ENCODE measurements around the gene SLC37A4. TPM values are rescaled to one million over a fixed set of nuclear protein-coding genes. Genes with fewer than 3 reads are reported as not detected.
"Not testable (repeated sequence)": the region's sequence is repeated elsewhere in the genome, so short reads cannot be mapped to it uniquely, and the experiment has no call there.

Gene SLC37A4
- 9.9 and 15.5 TPM in 2 replicates for total RNA-seq (2014; rRNA removed; shearing (Covaris generic))

DNA sequence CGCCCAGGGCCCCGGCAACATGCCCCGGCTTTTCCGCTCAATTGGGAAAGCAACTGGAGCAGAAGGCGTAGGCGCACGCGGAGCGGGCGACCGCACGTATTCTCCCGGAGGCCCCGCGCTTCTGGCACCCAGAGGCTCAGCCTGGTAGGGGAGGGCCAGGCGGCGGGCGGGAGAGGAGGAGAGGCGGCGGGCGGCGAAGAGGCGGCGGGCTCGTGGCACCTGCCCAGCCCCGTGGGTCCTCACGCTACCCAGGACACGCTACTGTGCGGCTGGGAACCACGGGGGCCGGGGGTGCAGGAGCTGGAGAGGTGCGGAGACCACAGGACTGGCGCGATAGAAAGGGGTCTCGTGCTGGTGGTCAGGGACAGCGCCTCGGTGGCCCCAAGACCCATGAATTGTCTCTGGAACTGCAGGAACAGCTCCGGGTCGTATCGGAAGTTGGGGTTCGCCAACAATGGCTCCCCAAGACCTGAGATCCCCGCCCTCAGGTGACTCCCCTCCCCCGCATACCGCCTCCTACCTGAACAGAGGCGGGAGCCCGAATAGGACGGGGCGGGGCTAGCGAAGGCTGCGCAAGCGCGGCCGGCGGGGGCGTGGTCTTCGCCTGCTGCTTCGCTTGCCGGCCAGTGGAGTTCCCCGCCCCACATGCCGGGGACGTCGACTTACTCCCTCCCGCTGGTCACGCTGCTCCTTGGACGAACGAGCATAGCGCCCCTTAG lies at the start of gene SLC37A4:
Gene SLC37A4, minus strand, starts transcription at position 549 of the 719 bp plus-strand sequence.
- peak; percentile 98 for DNase-seq (ENCODE audit: low spot score)

DNA sequence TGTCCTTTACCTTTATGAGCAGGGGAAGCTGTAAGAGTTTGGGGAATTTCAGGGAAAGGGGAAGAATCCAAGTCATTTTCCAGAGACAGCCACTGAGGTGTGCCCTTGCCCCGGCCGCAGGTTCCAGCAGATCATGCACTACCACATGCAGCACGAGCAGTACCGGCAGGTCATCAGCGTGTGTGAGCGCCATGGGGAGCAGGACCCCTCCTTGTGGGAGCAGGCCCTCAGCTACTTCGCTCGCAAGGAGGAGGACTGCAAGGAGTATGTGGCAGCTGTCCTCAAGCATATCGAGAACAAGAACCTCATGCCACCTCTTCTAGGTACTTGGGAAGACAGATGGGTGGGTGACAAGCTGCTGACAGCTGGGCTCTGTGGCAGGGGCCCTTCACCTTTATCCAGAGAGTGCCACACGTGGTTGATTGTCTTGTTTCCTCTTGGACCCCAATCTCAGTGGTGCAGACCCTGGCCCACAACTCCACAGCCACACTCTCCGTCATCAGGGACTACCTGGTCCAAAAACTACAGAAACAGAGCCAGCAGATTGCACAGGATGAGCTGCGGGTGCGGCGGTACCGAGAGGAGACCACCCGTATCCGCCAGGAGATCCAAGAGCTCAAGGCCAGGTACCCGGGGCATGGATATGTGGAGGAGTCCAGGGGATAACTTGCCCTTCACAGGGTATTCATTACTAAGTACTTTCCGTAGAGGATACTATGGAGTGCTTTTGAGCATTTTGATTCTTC lies 48.2 kb upstream of the SLC37A4 start:
- in situ Hi-C loops (cut with HindIII; ENCODE audit: low sequenced_read_pairs): no loop called here
- DNase-seq (ENCODE audit: low spot score): no peak

More for the DNA sequence above, at the start of gene SLC37A4:
- in situ Hi-C loops (cut with HindIII; ENCODE audit: low sequenced_read_pairs): no loop called here

- in situ Hi-C loops (cut with HindIII; ENCODE audit: low sequenced_read_pairs): no loop called here
- no peak for DNase-seq (ENCODE audit: low spot score)
These were observed 47.2 kb upstream of the SLC37A4 start for GRCh38 chr11:119077839-119078238.

DNA sequence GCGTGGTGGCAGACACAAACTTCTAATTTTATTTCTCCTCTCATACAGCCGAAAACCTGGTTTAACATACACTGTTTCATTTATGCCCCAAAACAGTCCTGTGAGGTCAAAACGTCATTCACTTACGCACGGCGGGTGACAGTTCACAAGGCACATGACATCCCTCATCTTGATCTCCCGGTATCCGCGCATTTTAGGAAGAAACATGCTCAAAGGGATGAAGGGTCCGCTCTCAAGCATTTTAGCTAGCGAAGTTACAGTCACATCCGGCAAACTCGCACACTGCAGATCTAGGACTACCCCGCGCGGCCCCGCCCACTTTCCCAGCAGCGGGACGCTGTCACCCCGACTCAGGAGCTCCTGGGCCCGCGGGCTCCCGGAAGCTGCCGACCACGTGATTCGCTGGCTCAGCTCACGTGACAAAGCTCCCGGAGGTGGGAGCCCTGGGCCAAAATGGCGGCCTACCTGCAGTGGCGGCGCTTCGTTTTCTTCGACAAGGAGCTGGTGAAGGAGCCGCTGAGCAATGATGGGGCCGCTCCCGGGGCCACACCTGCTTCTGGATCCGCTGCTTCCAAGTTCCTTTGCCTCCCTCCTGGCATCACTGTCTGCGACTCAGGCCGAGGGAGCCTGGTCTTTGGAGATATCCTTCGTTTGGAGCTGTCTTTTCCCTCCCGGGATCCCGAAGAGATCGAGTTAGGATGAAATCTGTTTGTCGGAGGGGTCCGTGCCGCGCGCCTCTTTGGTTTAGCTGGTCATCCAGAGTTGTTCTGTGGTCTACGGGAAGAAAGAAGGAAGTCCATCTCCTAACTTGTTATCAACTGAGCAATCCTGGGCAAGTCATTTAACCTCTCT lies 36.9 kb upstream of the SLC37A4 start, which contains the start of gene VPS11:
Gene VPS11, plus strand, starts transcription at position 448 of the 852 bp plus-strand sequence. Its CDS starts 6 bp downstream, at position 454.
- in situ Hi-C loops (cut with HindIII; ENCODE audit: low sequenced_read_pairs): no loop called here
- DNase-seq (ENCODE audit: low spot score): peak; percentile 95

DNA sequence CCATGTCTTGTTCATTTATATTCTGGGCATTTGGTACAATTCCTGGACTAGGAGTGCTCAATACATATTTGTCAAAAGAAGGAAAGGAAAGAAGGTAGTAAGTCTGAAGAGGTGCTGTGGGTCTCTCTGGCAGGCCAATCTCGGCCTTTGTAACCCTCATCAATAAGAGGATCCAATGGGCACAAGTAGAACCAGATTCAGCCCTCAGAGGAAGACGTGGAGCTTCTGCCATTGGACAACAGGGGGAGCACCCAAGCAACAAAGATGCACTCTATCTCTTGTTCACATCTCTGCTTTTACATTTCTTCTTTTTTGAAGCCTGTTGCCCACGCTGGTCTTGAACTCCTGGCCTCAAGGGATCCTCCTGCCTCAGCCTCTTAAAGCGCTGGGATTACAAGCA lies 34.7 kb upstream of the SLC37A4 start:
- peak; percentile 26 for DNase-seq (ENCODE audit: low spot score)
- in situ Hi-C loops (cut with HindIII; ENCODE audit: low sequenced_read_pairs): no loop called here

GRCh38 chr11:119062779-119063178 lies 32.1 kb upstream of the SLC37A4 start:
- in situ Hi-C loops (cut with HindIII; ENCODE audit: low sequenced_read_pairs): no loop called here
- DNase-seq (ENCODE audit: low spot score): no peak

DNA sequence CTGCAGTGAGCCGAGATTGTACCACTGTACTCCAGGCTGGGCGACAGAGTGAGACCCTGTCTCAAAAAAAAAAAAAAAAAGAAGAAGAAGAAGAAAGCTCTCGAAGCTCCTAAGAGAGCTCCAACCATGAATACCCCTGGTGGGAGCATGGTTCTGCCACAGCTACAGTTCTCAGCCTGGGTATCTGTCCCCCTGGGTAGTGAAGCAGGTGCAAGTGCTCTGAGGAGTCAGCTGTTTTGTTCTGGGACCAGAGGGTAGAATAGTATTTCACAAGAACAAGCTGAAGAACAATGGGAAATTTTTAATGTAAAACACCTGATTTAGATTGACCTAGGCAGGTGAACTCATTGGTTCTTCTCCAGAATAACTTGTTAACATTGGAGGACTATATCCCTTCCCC lies 30.6 kb upstream of the SLC37A4 start:
- DNase-seq (ENCODE audit: low spot score): no peak
- in situ Hi-C loops (cut with HindIII; ENCODE audit: low sequenced_read_pairs): no loop called here

- in situ Hi-C loops (cut with HindIII; ENCODE audit: low sequenced_read_pairs); DNase-seq (ENCODE audit: low spot score): not testable (repeated sequence)
These were observed 28.5 kb upstream of the SLC37A4 start for GRCh38 chr11:119059128-119059527.

GRCh38 chr11:119057000-119057769 lies 26.5 kb upstream of the SLC37A4 start, which contains the start of gene HYOU1:
TSS of gene HYOU1 (minus strand) at chr11:119057205. CDS start at chr11:119056160, 1,045 bp downstream.
- in situ Hi-C loops (cut with HindIII; ENCODE audit: low sequenced_read_pairs): no loop called here

DNA sequence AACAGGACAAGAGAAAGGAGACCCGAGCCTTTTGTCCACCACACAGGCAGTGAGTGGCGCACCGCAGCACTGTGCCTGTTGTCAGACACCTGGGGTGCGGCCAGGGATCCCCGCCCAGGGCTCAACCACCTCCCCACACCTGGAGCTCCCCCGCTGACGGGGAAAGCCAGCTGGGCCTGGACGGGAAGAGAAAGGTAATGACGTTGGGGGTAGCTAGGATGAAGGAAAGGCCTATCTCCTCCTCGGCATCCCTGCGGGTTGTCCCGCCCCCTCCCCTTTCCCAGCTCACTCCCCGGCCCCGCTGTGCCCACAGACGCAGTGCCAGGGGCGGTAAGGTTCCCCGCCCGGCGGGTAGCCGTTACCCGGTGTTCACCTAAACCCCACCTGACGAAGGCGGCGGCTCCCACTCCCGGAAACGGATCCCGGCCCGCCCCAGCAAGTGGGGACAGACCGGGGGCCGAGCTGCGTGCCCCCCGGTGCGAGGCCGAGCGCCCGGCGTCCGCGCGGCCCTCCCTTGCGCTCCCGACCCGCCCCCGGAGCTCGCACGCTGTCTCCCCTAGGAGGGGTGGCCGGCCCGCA lies 25.8 kb upstream of the SLC37A4 start:
- in situ Hi-C loops (cut with HindIII; ENCODE audit: low sequenced_read_pairs): no loop called here
- peak; percentile 4 for DNase-seq (ENCODE audit: low spot score)

More at GRCh38 chr11:119057000-119057769, 26.5 kb upstream of the SLC37A4 start, which contains the start of gene HYOU1:
- peak; percentile 96 for DNase-seq (ENCODE audit: low spot score)

DNA sequence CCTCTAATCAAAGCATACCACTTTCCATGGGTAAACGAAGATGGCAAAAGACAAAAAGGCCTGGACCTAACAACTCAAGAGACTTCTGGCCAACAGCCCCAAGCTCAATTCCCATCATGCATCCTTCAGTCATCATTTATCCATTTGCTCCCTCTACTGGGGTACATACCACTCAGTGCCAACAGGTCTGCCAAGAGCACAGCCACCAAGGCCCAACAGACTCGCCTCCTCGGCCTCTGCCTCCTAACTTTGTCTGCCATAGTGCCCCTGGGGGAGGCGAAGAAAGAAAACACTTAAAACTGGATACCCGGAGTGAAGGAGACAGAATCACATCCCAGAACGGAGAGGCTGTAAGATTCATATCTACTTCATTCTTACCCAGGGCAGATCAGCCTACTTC lies 25.2 kb upstream of the SLC37A4 start:
- in situ Hi-C loops (cut with HindIII; ENCODE audit: low sequenced_read_pairs): no loop called here
- peak; percentile 14 for DNase-seq (ENCODE audit: low spot score)

GRCh38 chr11:119054418-119054817 lies 23.7 kb upstream of the SLC37A4 start:
- in situ Hi-C loops (cut with HindIII; ENCODE audit: low sequenced_read_pairs): no loop called here

GRCh38 chr11:119052163-119052814 lies 21.6 kb upstream of the SLC37A4 start:
- in situ Hi-C loops (cut with HindIII; ENCODE audit: low sequenced_read_pairs): no loop called here
- no peak for DNase-seq (ENCODE audit: low spot score)

More at GRCh38 chr11:119054418-119054817, 23.7 kb upstream of the SLC37A4 start:
- DNase-seq (ENCODE audit: low spot score): no peak

- no peak for DNase-seq (ENCODE audit: low spot score)
- in situ Hi-C loops (cut with HindIII; ENCODE audit: low sequenced_read_pairs): no loop called here
These were observed 20.9 kb upstream of the SLC37A4 start for GRCh38 chr11:119051440-119052162.

- no peak for DNase-seq (ENCODE audit: low spot score)
- in situ Hi-C loops (cut with HindIII; ENCODE audit: low sequenced_read_pairs): no loop called here
These were observed 18.4 kb upstream of the SLC37A4 start for GRCh38 chr11:119049081-119049480.

DNA sequence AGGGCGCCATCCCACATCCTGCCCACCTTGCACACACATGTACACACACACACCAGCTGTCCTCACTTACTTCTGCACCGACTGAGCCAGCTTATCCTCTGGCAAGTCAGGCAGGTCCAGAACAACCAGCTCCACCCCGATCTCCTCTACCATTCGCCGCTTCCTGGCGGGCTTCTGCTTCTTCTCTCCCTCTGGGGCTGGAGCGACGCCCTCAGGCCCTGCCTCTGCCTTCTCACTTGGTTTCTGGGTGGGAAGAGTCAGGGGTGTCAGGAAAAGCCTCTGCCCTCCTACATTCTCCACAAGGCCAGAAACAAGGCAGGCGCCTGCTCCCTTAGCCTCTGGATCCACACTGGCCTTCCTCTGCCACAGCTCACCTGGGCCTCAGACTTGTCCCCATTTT lies 18.0 kb upstream of the SLC37A4 start:
- in situ Hi-C loops (cut with HindIII; ENCODE audit: low sequenced_read_pairs): no loop called here
- DNase-seq (ENCODE audit: low spot score): no peak

GRCh38 chr11:119047205-119047604 lies 16.5 kb upstream of the SLC37A4 start:
- in situ Hi-C loops (cut with HindIII; ENCODE audit: low sequenced_read_pairs): no loop called here
- DNase-seq (ENCODE audit: low spot score): no peak
